Measurements from ENCODE around the gene FN1. TPM values are rescaled to one million over a fixed set of nuclear protein-coding genes. Genes with fewer than 3 reads are reported as not detected.

FN1 gene
- total and polyA plus RNA-seq, 4 donors: 339 to 1,753 (median 934) TPM

DNA sequence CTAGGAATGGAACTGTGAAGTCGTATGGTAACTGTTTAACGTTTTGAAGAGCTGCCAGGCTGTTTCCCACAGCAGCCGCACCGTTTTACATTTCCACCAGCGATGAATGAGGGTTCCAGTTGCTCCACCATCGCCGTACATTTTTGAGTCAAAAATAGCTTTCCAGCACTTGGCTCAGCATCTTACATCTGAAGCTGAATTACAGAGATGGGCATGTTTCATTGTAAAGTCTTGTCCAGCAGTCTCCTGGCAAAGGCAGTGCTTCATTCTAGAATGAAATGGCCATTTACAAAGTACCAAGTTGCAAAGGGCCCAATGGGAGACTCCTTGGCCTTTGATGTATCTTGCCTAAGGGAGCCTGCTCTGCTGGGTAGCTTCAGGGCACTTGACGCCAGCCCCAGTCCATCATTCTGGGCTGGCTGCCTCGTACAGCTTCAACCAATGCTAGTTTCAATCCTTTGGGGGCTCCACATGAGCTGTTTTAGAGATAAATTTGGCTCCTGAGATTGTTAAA lies 78.9 kb downstream of the FN1 start:
- Histone ChIP-seq H3K27ac (ENCODE audit: low read depth in 1 of 2, low read length in 1 of 2) (no peak overlapping the region), H3K9me3 (ENCODE audit: control insufficient read depth in 4 of 4, insufficient read depth in 3 of 4, low read length in 3 of 4) (no peaks in the 10 kb centered on the region), H3K9ac (ENCODE audit: insufficient read depth in 1 of 2, low read length in 2 of 2) (no peak overlapping the region), H3K4me1 (ENCODE audit: control insufficient read depth in 5 of 5, insufficient read depth in 5 of 5, low read length in 5 of 5) (peaks cover 0 to 9% (median 0%) of the 10 kb centered on the region in 5 donors), H3K4me3 (no peak overlapping the region), H3K27me3 (ENCODE audit: control insufficient read depth in 3 of 3, insufficient read depth in 3 of 3, low read length in 2 of 3) (no peaks in the 10 kb centered on the region), H3K36me3 (ENCODE audit: control insufficient read depth in 4 of 4, insufficient read depth in 4 of 4, low read length in 4 of 4) (peaks cover 0 to 10% (median 3%) of the 10 kb centered on the region in 4 donors)
- peak in 2 of 3 donors; percentile 37 to 57 for DNase-seq
- ATAC-seq (ENCODE audit: insufficient read depth, low FRiP score): no peak
- TF ChIP-seq, protein P1, sequence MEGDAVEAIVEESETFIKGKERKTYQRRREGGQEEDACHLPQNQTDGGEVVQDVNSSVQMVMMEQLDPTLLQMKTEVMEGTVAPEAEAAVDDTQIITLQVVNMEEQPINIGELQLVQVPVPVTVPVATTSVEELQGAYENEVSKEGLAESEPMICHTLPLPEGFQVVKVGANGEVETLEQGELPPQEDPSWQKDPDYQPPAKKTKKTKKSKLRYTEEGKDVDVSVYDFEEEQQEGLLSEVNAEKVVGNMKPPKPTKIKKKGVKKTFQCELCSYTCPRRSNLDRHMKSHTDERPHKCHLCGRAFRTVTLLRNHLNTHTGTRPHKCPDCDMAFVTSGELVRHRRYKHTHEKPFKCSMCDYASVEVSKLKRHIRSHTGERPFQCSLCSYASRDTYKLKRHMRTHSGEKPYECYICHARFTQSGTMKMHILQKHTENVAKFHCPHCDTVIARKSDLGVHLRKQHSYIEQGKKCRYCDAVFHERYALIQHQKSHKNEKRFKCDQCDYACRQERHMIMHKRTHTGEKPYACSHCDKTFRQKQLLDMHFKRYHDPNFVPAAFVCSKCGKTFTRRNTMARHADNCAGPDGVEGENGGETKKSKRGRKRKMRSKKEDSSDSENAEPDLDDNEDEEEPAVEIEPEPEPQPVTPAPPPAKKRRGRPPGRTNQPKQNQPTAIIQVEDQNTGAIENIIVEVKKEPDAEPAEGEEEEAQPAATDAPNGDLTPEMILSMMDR (IDR thresholded peaks at IDR 0.05; ENCODE audit: control extremely low read depth, extremely low read depth): no peak
- 83 to 88% methylated on average over 9 of the region's 9 CpGs for WGBS, 2 donors

DNA sequence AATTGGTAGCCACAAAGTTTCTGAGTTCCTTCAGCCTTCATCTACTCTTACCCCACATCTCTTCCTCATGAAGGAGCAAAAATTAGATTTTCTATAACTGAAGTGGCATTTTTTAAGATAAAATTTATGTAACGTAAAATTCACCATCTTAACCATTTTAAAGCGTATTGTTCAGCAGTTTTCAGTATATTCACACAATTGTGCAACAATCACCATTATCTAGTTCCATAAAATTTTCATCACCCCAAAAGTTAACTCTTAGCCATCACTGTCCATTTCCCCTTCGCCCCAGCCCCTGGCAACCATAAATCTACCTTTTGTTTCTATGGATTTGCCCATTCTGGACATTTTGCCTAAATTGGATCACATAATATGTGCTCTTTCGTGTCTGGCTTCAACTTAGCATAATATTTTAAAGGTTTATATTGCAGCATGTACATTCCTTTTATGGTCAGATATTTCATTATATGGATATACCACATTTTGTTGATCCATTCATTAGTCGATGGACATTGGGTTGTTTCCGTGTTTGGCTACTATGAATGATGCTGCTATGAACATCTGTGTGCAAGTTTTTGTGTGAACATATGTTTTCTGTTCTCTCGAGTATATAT lies 79.4 kb downstream of the FN1 start:
- Histone ChIP-seq H3K9me3 (ENCODE audit: control insufficient read depth in 4 of 4, insufficient read depth in 3 of 4, low read length in 3 of 4) (no peaks in the 10 kb centered on the region), H3K4me3 (no peak overlapping the region), H3K27me3 (ENCODE audit: control insufficient read depth in 3 of 3, insufficient read depth in 3 of 3, low read length in 2 of 3) (no peaks in the 10 kb centered on the region), H3K36me3 (ENCODE audit: control insufficient read depth in 4 of 4, insufficient read depth in 4 of 4, low read length in 4 of 4) (peaks cover 0 to 8% (median 3%) of the 10 kb centered on the region in 4 donors), H3K9ac (ENCODE audit: insufficient read depth in 1 of 2, low read length in 2 of 2) (no peak overlapping the region), H3K27ac (ENCODE audit: low read depth in 1 of 2, low read length in 1 of 2) (no peak overlapping the region), H3K4me1 (ENCODE audit: control insufficient read depth in 5 of 5, insufficient read depth in 5 of 5, low read length in 5 of 5) (peaks cover 0 to 9% (median 0%) of the 10 kb centered on the region in 5 donors)
- TF ChIP-seq, protein P1 (IDR thresholded peaks at IDR 0.05; ENCODE audit: control extremely low read depth, extremely low read depth): no peak
- DNase-seq (no peak), ATAC-seq (ENCODE audit: insufficient read depth, low FRiP score) (no peak)
- WGBS, 2 donors: 93% methylated on average over 7 of the region's 7 CpGs

DNA sequence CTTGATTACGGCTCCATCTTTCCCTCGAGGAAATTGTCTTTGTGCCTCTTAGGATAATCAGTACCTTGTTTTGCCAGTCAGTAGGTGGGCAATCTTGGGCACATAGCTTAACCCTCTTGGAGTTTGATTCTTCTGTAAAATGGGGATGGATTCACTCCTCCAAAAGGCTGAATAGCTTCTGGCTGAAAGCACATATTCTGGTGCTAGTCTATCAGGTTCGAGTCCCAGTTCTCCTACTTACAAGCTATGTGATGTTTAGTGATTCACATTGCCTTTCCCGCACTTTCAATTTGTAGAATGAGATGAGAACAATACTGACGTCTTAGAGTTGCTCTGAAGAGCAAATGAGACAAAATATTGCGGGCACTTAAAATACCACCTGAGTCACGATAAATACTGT lies 80.1 kb downstream of the FN1 start:
- no peaks in the 10 kb centered on the region for H3K9me3 ChIP-seq (ENCODE audit: control insufficient read depth in 4 of 4, insufficient read depth in 3 of 4, low read length in 3 of 4)
- no peak overlapping the region for H3K27ac ChIP-seq (ENCODE audit: low read depth in 1 of 2, low read length in 1 of 2)
- TF ChIP-seq, protein P1 (IDR thresholded peaks at IDR 0.05; ENCODE audit: control extremely low read depth, extremely low read depth): no peak
- H3K4me3 ChIP-seq: no peak overlapping the region
- WGBS, 2 donors: 94 to 96% methylated on average over 7 of the region's 7 CpGs
- no peaks in the 10 kb centered on the region for H3K27me3 ChIP-seq (ENCODE audit: control insufficient read depth in 3 of 3, insufficient read depth in 3 of 3, low read length in 2 of 3)
- H3K4me1 ChIP-seq (ENCODE audit: control insufficient read depth in 5 of 5, insufficient read depth in 5 of 5, low read length in 5 of 5): peaks cover 0 to 9% (median 0%) of the 10 kb centered on the region in 5 donors
- no peak for DNase-seq
- no peak overlapping the region for H3K9ac ChIP-seq (ENCODE audit: insufficient read depth in 1 of 2, low read length in 2 of 2)
- peaks cover 0 to 4% (median under 1%) of the 10 kb centered on the region in 4 donors for H3K36me3 ChIP-seq (ENCODE audit: control insufficient read depth in 4 of 4, insufficient read depth in 4 of 4, low read length in 4 of 4)
- ATAC-seq (ENCODE audit: insufficient read depth, low FRiP score): no peak
